HG03095 (cell line): ENCODE data around the gene POLA2.
"Not testable (repeated sequence)": the region's sequence is repeated elsewhere in the genome, so short reads cannot be mapped to it uniquely, and the experiment has no call there.

ENCODE experiments used
- ATAC-seq: cut with Tn5 transposase; IDR thresholded peaks from one replicate; pipeline ENCODE4 v1.9.1; 2021; ENCODE audit warnings: moderate library complexity; ENCODE audit not compliant: unreplicated experiment

POLA2 gene, protein sequence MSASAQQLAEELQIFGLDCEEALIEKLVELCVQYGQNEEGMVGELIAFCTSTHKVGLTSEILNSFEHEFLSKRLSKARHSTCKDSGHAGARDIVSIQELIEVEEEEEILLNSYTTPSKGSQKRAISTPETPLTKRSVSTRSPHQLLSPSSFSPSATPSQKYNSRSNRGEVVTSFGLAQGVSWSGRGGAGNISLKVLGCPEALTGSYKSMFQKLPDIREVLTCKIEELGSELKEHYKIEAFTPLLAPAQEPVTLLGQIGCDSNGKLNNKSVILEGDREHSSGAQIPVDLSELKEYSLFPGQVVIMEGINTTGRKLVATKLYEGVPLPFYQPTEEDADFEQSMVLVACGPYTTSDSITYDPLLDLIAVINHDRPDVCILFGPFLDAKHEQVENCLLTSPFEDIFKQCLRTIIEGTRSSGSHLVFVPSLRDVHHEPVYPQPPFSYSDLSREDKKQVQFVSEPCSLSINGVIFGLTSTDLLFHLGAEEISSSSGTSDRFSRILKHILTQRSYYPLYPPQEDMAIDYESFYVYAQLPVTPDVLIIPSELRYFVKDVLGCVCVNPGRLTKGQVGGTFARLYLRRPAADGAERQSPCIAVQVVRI

DNA sequence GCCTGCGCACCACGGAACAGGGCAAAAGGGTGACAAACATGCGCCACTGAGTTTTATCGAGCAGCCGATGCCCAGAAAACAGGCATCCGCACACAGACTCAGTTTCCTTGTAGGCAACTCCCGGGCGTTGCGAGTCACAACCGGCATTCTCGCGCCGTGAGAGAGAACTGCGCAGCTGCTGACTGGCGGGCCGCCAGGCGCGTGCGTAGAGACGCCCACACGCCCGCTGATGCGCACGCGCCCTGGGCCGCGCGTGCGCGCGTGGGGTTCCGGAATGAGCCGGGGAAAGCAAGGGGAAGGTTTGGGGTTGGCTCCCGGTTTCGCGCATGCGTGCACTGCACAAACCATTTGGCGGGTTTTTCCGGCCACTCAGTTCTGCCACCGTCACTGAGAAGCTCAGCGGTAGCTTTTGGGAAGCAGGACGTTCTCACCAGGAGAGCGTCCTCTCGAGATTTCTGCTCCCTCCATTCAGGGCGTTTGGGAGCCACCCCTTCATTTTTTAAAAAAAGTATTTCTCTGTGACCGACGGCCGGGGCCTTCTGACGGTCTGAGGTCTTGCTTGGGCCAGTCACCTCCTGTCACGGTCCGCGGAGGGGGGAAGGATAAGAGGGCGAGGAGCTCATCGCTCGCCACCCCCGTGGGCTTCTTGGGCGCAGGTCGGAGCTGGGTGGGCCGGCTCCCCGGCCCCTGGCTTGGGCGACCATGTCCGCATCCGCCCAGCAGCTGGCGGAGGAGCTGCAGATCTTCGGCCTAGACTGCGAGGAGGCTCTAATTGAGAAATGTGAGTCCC lies at the start of gene POLA2:
TSS of gene POLA2 (plus strand) at position 372 of the 790 bp plus-strand sequence. CDS start at position 703, 331 bp downstream.
- ATAC-seq: peak; percentile 70

DNA sequence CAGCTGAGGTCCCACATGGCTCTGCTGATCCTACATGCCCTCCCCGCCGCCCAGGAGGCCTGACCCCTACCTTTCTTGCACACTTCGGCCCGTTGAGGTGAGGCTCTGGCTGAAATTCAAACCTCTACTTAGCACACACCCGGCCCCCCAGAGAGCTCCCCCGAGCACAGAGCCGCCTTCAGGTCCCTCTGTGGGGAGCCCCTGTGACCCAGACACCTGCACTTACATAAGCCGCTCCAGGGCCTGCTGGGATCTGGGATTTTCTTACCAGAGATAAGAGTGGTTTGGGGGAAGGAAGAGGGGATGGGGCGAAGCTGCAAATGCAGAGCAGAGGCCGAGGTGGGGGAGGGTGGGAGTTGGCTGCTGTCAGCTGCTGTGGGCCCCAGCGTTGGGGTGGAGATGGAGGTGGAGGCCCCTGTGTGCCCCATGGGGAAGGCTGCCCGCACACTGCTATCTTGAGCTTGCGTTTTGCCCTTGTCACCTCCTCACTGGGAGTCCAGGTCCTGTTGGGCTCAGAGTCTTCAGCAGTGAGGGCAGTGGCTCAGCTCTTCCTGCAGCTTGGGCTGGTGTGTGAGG lies 49.4 kb upstream of the POLA2 start:
- no peak for ATAC-seq

DNA sequence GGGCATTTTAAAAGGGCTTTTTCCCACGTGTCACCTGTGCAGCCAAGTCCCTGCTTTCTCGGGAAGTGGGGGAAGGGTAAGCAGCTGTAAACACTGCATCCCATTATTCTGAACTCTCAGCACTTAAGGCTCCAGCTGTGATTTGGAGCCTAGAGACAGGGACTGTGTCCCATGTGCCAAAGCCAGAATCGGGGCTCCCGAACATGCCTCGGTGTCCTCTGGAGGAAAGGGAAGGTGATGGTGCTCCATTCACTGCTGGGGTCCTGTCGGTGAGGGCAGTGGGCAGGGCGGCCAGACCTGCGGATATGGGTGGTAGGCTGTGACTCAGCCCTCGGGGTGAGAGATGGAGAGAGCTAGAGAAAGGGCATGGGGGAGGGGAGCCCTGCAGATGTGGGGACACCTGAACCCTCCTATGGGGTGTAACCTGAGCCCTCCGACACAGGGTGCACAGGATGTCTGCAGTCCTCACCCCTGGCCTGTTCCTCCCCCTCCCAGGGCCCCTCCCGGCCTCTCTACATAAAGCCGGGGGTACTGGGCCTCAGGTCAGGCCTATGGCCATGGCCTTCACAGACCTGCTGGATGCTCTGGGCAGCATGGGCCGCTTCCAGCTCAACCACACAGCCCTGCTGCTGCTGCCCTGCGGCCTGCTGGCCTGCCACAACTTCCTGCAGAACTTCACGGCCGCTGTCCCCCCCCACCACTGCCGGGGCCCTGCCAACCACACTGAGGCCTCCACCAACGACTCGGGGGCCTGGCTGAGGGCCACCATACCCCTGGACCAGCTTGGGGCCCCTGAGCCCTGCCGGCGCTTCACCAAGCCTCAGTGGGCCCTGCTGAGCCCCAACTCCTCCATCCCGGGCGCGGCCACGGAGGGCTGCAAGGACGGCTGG lies 48.2 kb upstream of the POLA2 start:
- no peak for ATAC-seq

DNA sequence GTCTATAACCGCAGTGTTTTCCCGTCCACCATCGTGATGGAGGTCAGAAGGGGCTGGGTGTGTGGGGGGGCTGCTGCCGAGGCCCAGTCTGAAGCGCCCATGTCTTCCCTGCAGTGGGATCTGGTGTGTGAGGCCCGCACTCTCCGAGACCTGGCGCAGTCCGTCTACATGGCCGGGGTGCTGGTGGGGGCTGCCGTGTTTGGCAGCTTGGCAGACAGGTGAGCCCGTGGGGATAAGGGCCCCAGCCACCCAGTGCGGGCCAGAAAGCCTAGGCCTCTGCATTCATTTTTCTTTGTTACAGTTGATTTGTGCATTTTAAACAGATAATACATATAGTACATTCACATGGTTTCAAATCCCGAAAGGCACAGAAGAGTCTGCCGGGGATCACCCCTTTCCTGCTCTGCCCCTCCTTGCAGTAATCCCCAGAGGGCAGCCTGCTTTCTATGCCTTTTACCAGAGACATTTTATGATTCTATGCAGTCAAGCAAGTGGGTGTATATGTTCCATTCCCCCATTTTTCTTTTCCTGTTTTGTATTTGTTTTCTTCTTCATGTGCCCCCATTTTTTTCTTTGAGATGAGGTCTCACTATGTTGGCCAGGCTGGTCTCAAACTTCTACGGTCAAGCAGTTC lies 47.4 kb upstream of the POLA2 start:
- no peak for ATAC-seq

DNA sequence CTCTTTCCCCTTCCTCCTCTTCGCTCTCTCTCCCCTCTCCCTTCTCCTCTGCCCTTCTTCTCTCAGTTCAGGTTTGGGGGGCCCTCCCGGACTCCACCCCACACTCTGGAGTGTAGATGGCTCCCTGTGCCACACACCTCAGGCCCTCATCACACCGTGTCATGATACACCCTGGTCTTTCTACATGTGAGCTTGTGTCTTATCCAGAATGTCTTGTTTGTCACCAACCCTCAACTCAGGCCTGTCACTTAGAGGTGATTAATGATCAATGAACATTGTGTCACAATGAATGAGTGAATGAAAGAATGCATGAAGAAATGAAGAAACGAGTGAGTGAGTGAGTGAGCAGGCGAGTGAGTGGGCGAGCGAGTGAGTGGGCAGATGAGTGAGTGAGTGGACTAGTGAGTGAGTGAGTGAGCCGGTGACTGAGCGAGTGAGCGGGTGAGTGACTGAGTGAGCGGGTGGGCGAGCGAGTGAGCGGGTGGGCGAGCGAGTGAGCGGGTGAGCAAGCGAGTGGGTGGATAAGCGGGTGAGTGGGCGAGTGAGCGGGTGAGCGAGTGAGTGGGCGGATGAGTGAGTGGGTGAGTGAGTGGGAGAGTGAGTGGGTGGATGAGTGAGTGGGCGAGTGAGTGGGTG lies 46.2 kb upstream of the POLA2 start:
- no peak for ATAC-seq

DNA sequence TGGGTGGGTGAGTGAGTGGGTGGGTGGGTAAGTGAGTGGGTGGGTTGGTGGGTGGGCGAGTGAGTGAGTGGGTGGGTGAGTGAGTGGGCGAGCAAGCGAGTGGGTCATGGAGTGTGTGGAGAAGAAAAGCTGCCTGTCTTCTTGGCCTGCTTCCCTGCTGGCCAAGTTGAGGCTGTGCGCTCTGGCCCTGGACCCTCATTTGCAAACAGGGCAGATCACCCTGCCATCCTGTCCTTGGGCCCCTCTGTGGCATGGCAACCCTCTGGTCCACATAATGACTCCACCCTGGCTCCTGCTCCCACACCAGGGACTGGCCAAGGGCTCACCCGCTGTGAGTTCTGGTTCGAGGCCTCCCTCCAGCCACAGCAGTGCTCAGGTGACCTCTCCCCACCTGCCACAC lies 44.9 kb upstream of the POLA2 start:
- ATAC-seq: no peak

DNA sequence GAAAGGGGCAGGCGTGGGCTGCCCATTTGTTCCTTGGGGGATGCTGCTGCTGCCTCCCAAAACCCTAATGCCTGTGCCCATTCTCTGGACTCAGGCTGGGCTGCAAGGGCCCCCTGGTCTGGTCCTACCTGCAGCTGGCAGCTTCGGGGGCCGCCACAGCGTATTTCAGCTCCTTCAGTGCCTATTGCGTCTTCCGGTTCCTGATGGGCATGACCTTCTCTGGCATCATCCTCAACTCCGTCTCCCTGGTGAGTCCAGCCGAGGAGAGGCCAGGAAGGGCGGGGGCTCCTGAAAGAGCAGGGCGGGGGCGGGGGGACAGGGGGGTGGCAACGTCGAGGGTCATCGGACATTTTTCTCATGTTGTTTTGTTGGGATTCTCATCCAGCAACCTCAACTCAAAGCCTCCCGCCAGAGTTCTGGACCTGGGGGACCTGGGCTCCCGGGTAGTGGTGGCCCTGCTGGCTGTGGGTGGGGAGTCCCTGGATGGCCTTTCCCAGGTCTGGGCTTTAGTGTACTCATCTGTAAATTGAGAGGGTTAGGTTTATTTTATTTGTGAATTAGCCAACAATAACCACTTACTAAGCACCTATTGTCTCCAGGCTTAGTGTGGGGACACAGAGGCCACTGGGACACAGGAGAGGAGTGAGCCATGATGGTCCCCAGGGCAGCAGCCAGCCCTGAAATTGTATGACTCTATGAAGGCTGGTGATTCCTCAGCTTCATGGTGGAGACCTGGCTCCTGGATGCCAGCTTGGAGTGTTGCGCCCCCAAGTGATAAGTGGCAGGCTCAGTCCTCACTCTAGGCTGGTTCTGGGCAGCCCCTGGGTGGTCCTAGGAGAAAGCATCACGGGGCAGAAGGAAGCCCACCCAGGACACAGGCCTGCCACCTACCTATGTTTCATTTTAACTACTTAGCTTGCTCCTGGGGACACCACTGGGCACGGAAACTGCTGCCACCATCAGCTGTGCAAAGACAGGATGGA lies 44.0 kb upstream of the POLA2 start:
- ATAC-seq: no peak

DNA sequence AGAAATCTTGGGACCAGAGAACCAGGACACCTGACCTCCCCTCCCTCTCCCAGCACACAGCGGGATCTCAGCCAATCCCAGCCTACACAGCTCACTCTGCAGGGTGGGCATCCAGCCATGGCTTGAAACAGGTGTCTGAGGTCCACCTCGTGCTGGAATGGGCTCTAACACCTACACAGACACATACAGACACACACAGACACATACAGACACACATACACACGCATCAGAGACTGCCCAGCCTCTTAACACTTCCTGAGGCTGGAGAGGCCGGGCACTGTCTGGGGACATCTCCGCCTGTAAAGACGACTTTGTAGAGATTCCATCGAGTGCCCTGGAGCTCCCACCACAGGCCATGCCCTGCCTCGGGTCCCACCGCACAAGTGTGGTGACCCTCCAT lies 43.3 kb upstream of the POLA2 start:
- no peak for ATAC-seq

DNA sequence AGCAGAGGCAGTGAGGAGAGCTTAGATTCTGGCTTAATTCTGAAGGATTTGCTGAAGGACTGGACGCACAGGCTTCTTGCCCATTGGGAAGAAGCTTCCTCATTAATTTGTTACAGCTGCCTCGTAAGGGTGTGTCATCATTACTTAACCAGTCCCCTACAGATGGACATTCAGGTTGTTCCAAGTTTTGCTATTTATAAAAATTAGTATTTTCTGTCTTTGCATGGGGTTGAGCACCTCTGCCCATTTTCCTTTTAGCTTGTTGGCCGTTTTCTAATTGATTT lies 41.9 kb upstream of the POLA2 start:
- ATAC-seq: no peak

DNA sequence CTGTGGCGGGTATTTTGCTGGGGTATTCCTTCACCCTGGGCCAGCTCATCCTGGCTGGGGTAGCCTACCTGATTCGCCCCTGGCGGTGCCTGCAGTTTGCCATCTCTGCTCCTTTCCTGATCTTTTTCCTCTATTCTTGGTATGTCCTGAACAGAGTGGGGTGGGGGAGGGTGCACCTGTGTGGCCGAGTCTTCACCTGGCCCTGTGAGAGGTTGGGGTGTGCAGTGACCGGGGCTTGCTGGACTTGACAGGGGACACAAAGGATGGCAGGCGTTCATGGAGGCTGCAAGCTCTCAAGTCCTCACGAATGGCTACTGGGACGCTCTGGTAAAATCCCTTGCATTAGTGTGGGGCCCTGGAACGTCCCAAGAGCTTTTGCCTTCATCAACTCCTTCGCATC lies 40.7 kb upstream of the POLA2 start:
- no peak for ATAC-seq

DNA sequence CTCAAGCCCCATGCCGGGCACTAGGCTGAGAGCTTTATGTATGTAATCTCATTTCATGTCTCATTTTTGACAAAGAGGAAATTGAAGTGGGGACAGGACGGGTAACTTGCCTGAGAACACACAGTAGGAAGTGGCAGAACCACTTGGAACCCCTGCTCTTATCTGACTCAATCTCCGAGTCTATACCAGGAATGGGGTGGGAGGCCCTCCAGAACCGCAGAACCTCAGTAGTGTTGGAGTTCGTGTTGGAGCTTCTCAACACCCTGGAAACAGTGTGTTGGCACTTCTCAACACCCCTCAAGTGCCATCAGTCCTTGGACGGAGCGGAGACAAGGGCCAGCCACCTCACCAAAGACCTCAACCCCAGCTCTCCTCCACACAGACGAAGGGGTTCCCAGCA lies 38.8 kb upstream of the POLA2 start:
- no peak for ATAC-seq

DNA sequence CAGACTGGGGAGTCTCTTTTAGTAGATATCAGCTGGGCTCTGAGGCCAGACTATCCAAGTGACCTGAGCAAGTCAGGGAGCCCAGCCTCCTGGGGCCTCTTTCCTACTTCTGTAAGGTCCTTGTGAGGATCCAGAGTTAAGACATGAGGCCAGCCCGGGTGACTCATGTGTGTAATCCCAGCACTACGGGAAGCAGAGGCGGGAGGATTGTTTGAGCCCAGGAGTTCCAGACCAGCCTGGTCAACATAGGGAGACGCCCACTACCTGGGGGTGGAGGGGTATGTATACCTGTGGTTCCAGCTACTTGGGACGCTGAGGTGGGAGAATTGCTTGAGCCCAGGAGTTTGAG lies 36.9 kb upstream of the POLA2 start:
- no peak for ATAC-seq

DNA sequence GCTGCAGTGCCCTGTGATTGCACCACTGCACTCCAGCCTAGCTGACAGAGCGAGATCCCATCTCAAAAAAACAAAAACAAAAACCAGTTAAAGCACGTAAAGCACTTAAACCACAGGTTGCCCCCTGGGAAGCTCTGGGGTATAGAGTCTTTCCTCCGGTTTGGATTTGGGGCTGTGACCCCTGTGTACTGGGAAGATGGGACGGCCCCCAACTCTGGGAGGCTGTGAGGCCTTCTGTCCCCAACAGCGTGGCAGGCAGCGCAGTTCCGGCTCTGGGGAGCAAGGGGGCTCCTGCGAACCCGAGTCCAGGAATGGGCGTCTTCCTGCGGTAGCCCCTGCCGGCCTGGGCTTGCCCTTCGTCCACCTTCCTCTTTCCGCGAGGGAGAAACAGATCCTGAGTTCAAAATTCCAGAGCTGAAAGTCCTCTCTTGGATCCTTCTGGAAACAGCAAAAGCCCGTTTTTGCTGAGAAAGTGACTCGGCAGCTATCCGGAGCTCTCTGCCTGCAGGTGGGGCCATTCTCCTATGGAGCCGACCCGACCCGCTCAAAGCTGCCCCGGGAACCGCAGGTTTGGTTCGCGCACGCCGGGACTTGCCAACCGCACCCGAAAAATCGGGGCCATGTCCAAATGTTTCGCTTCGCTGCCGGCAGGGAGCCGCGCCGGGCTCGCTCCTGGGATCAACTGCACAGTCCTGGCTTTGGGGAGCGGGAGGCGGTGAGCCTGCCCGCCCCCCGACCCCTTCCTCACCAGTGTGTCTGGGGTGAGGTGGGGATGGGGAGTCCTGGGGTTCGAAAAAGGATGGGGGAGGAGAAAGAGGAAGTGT lies 36.3 kb upstream of the POLA2 start:
- ATAC-seq: no peak

DNA sequence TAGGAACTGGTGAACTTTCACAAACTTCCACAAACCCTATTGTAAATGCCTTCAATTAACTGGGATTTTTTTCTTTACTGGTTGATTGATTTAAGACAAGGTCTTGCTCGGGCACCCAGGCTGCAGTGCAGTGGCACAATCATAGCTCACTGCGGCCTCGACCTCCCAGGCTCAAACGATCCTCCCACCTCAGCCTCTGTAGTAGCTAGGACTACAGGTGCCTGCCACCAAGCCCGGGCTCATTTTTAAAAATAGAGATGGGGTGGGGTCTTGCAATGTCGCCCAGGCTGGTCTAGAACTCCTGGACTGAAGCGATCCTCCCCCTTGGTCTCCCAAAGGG lies 35.7 kb upstream of the POLA2 start:
- ATAC-seq: no peak

DNA sequence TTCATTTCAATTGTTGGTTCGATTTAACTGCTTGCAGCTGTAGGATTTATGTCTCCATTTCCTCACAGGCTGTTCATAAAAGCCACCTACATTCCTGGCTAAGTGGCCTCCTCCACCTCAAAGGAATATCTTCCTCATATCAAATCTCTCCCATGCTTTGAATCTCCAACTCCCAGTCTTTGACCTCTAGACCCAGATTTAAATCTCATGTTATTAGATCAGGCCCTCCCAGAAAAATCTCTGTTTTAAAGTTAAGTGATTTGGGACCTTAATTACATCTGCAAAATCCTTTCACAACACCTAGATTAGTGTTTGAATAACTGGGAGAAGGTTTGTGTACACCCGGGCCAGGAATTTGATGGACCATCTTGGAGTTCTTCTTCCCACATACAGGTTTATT lies 33.9 kb upstream of the POLA2 start:
- ATAC-seq: no peak

DNA sequence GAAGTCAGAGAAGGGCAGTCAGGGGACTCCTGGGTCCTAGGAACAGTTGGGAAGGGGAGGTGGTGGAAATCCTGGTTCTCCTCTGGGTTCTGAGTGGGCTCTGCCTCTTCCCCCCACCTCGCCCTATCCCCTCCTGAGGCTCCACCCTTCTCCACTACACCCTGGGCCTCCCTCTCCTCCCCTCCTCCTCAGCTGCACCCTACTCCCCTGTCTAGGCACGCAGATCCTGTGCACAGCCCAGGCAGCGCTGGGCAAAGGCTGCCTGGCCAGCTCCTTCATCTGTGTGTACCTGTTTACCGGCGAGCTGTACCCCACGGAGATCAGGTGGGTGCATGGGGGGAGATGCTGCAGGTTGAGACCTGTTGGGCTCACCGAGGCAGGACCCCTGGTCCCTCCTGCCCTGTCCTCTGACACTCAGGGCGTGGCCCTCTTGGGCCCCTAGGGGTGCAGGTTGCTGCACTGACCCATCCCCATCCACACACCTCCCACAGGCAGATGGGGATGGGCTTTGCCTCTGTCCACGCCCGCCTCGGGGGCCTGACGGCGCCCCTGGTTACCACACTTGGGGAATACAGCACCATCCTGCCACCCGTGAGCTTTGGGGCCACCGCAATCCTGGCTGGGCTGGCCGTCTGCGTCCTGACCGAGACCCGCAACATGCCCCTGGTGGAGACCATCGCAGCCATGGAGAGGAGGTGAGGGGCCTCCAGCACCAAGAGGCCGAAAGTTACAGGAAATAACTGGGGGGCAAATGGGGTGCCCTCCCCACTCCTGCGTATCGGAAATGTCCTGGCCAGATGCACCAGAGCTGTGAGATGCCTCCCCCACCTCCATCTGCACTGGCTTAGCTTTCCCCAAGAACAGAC lies 25.3 kb upstream of the POLA2 start:
- no peak for ATAC-seq

DNA sequence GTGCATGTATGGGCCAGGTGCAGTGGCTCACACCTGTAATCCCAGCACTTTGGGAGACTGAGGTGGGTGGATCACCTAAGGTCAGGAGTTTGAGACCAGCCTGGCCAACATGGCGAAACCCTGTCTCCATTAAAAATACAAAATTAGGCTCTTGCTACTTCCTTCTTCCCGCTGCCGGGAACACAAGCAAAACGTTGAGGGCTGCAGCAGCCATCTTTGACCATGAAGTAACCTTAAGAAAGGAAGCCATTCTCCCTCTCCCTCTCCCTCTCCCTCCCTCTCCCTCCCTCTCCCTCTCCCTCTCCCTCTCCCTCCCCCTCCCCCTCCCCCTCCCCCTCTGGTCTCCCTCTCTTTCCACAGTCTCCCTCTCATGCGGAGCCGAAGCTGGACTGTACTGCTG lies 23.5 kb upstream of the POLA2 start:
- not testable (repeated sequence) for ATAC-seq
